PC-9 (cell line): ENCODE data around the gene PHLPP1. TPM values are rescaled to one million over a fixed set of nuclear protein-coding genes. Genes with fewer than 3 reads are reported as not detected.

ENCODE experiments used
- BruUV-seq: library from RNA; stranded (reverse); fragments of 400-500 nt; replicated peaks from 2 replicates; lab custom pipeline; 2021; lab: Mats Ljungman, UMichigan
- CTCF ChIA-PET: fragments of 300-600 bp; sonication (Branson Sonifier 250); formaldehyde crosslinking; loops from one replicate; lab custom pipeline; 2022; ENCODE audit warnings: antibody characterized with exemption; lab: Charles Lee
- POLR2A ChIA-PET: fragments of 300-600 bp; sonication (Branson Sonifier 250); formaldehyde crosslinking; loops from one replicate; lab custom pipeline; 2022; ENCODE audit warnings: antibody characterized with exemption; ENCODE audit not compliant: unreplicated experiment; lab: Charles Lee
- DNase-seq, 2 experiments: peaks; one replicate each; pipeline versions ENCODE4 v3.0.0 to v3.0.0-alpha.2; 2015 to 2022; ENCODE audit warnings: mixed read lengths in 1 of 2
- H2AFZ ChIP-seq: fragments of 200-600 bp; sonication (generic); 2 replicates; pipeline ENCODE4 v1.8.1; 2017; ENCODE audit warnings: antibody characterized with exemption
- H3F3A ChIP-seq: fragments of 200-600 bp; sonication (generic); 2 replicates; pipeline ENCODE4 v1.8.1; 2017; ENCODE audit warnings: antibody characterized with exemption, mild to moderate bottlenecking, low read depth; ENCODE audit not compliant: insufficient read depth
- H3K27ac ChIP-seq: fragments of 200-600 bp; sonication (generic); 2 replicates; pipeline ENCODE4 v1.6.1; 2016; ENCODE audit warnings: mixed run types
- H3K27me3 ChIP-seq: fragments of 200-600 bp; sonication (generic); 2 replicates; pipeline ENCODE4 v1.6.1; 2016; ENCODE audit warnings: low read depth, mixed run types; ENCODE audit not compliant: insufficient read depth
- H3K36me3 ChIP-seq: fragments of 200-600 bp; sonication (generic); 2 replicates; pipeline ENCODE4 v1.6.1; 2016; ENCODE audit warnings: low read depth, mixed run types
- H3K4me1 ChIP-seq: fragments of 200-600 bp; sonication (generic); replicated peaks from 2 replicates; pipeline ENCODE4 v1.6.1; 2016; ENCODE audit warnings: mixed run types; ENCODE audit not compliant: insufficient read depth
- H3K4me2 ChIP-seq: fragments of 200-600 bp; sonication (generic); 2 replicates; pipeline ENCODE4 v1.6.1; 2017; ENCODE audit warnings: mixed run types
- H3K4me3 ChIP-seq: fragments of 200-600 bp; sonication (generic); 2 replicates; pipeline ENCODE4 v1.6.1; 2016; ENCODE audit warnings: mixed run types
- H3K79me2 ChIP-seq: fragments of 200-600 bp; sonication (generic); 2 replicates; pipeline ENCODE4 v1.6.1; 2017; ENCODE audit warnings: low read depth, mixed run types
- H3K9me2 ChIP-seq: fragments of 200-600 bp; sonication (generic); 2 replicates; pipeline ENCODE4 v1.8.1; 2017; ENCODE audit warnings: mild to moderate bottlenecking; ENCODE audit not compliant: insufficient read depth
- H3K9me3 ChIP-seq: fragments of 200-600 bp; sonication (generic); 2 replicates; pipeline ENCODE4 v1.8.1; 2016; ENCODE audit warnings: low read depth; ENCODE audit not compliant: insufficient read depth
- H4K20me1 ChIP-seq: fragments of 200-600 bp; sonication (generic); 2 replicates; pipeline ENCODE4 v1.8.1; 2017; ENCODE audit not compliant: insufficient read depth
- CTCF ChIP-seq: fragments of 200-600 bp; sonication (generic); conservative IDR thresholded peaks from 2 replicates; pipeline ENCODE4 v1.6.1; 2017; ENCODE audit warnings: mixed run types, antibody characterized with exemption, mild to moderate bottlenecking, moderate library complexity
- EZH2 ChIP-seq: fragments of 200-600 bp; sonication (generic); IDR thresholded peaks from 2 replicates; pipeline ENCODE4 v1.8.0; 2017; ENCODE audit warnings: antibody characterized with exemption, low read depth
- intact Hi-C: fragments of 100-400 bp; cut with micrococcal nuclease; formaldehyde crosslinking; loops from one replicate; pipeline ENCODE4 v1.10.0; 2022; ENCODE audit not compliant: unreplicated experiment
- total RNA-seq: library from RNA; stranded (reverse); gene quantifications from 2 replicates; pipeline ENCODE4 v1.2.3, GENCODE V29; 2021

The PHLPP1 gene
- total RNA-seq, 1 experiment from 2014 or later: 21.1 TPM

GRCh38 chr18:62728254-62728653, 12.9 kb downstream of the PHLPP1 start:
- no peak overlapping the region for H3K4me3 ChIP-seq
- peaks cover 14% of the 10 kb centered on the region for H3K9me3 ChIP-seq
- TF ChIP-seq EZH2: no peak
- TF ChIP-seq CTCF: no peak
- no peaks in the 10 kb centered on the region for H3K27me3 ChIP-seq
- 0 out of 2 replicates have a peak, but pooled peaks cover 3% of the 10 kb centered on the region for H3K36me3 ChIP-seq
- H2AFZ ChIP-seq: no peak overlapping the region
- no peaks in the 10 kb centered on the region for H3F3A ChIP-seq
- no peak overlapping the region for H3K4me2 ChIP-seq
- H3K9me2 ChIP-seq: no peaks in the 10 kb centered on the region
- POLR2A ChIA-PET: no interaction called here
- BruUV-seq: no TSS peak
- no peaks in the 10 kb centered on the region for H4K20me1 ChIP-seq
- DNase-seq: no peak
- CTCF ChIA-PET: interaction anchor here (0.6 kb wide), 1 partner anchor 604 kb away, joined by 4 read pairs; no protein-coding TSS in a partner anchor
- H3K79me2 ChIP-seq: peaks cover 86% of the 10 kb centered on the region
- H3K27ac ChIP-seq: no peak overlapping the region
- no peaks in the 10 kb centered on the region for H3K4me1 ChIP-seq
- intact Hi-C loops: no loop called here

GRCh38 chr18:62729487-62730386, 14.4 kb downstream of the PHLPP1 start:
- H3K4me1 ChIP-seq: no peaks in the 10 kb centered on the region
- intact Hi-C loops: no loop called here
- H3K4me2 ChIP-seq: no peak overlapping the region
- peaks cover 3% of the 10 kb centered on the region; the same call in 1 of the 2 replicates for H3K36me3 ChIP-seq
- TF ChIP-seq EZH2 (no peak), CTCF (no peak)
- ChIA-PET POLR2A (no interaction called here), CTCF (no interaction called here)
- no peak for DNase-seq
- no TSS peak for BruUV-seq
- no peak overlapping the region for H2AFZ ChIP-seq
- H3K27me3 ChIP-seq: no peaks in the 10 kb centered on the region
- H3K4me3 ChIP-seq: no peak overlapping the region
- H4K20me1 ChIP-seq: no peaks in the 10 kb centered on the region
- H3K9me3 ChIP-seq: peaks cover 14% of the 10 kb centered on the region
- no peaks in the 10 kb centered on the region for H3K9me2 ChIP-seq
- H3K27ac ChIP-seq: no peak overlapping the region
- peaks cover 86% of the 10 kb centered on the region for H3K79me2 ChIP-seq
- H3F3A ChIP-seq: no peaks in the 10 kb centered on the region

GRCh38 chr18:62730941-62731340, 15.6 kb downstream of the PHLPP1 start:
- Histone ChIP-seq H3K9me3 (peaks cover 14% of the 10 kb centered on the region), H2AFZ (no peak overlapping the region), H3K4me1 (no peaks in the 10 kb centered on the region), H4K20me1 (no peaks in the 10 kb centered on the region), H3K79me2 (peaks cover 86% of the 10 kb centered on the region), H3K27ac (no peak overlapping the region), H3K4me2 (no peak overlapping the region), H3K36me3 (peaks cover 3% of the 10 kb centered on the region; the same call in 1 of the 2 replicates), H3F3A (no peaks in the 10 kb centered on the region), H3K27me3 (no peaks in the 10 kb centered on the region), H3K4me3 (no peak overlapping the region), H3K9me2 (no peaks in the 10 kb centered on the region)
- BruUV-seq: no TSS peak
- CTCF ChIA-PET: no interaction called here
- POLR2A ChIA-PET: no interaction called here
- intact Hi-C loops: no loop called here
- no peak for DNase-seq
- TF ChIP-seq CTCF: no peak
- no peak for TF ChIP-seq EZH2
